GM21576 (cell line): Measurements from ENCODE around the gene LETMD1.
"Not testable (repeated sequence)": the region's sequence is repeated elsewhere in the genome, so short reads cannot be mapped to it uniquely, and the experiment has no call there.

Source experiments
- ATAC-seq: cut with Tn5 transposase; IDR thresholded peaks from one replicate; pipeline ENCODE4 v1.9.1; 2021; ENCODE audit warnings: mild to moderate bottlenecking, moderate library complexity; ENCODE audit not compliant: unreplicated experiment

Gene LETMD1

GRCh38 chr12:51047655-51048540, at the start of gene LETMD1:
Gene LETMD1 (plus strand): TSS chr12:51048327. CDS start chr12:51048357, 30 bp downstream.
- ATAC-seq = peak; percentile 96

- no peak for ATAC-seq
Measured at GRCh38 chr12:50999093-50999492, 49.0 kb upstream of the LETMD1 start.

- ATAC-seq = no peak
Measured at GRCh38 chr12:51000245-51000644, 47.9 kb upstream of the LETMD1 start.

- no peak for ATAC-seq
Measured at GRCh38 chr12:51001799-51002198, 46.3 kb upstream of the LETMD1 start.

DNA sequence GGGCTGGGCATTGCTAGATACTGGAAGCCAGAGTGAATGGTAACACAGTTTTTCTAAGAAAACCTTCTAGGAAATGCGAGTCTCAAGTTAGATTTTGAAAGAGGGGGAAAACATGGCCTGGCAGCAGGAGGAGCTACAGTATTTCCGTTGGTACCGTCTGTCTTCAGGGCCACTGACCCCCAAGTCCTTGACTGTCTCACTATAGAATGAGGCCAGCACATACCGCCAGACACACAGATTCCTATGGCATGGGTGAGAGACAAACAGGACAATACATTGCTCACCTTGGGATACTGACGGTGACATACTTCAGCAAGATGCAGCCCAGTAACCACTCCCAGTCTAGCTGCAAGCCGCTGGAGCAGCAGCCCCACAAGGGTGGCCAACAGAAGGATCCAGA, 43.6 kb upstream of the LETMD1 start:
- ATAC-seq = no peak

DNA sequence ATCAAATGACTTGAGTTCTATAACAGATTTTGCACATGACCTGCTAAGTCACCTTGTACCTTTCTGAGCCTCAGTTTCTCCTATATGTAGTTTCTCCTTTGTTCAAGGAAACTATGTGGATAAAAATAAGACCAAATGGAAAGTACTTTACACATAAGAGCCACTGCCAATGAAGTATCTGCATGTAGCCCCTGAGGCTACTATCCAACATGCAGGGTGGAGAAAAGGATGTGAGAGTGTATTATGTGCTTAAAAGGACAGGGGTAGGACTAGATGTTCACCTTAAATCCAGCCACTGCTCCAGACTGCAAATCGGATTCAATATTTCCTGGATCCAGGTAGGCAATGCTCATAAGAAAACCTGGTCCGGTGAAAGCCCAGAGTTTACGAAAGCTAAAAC, 43.1 kb upstream of the LETMD1 start:
- no peak for ATAC-seq

DNA sequence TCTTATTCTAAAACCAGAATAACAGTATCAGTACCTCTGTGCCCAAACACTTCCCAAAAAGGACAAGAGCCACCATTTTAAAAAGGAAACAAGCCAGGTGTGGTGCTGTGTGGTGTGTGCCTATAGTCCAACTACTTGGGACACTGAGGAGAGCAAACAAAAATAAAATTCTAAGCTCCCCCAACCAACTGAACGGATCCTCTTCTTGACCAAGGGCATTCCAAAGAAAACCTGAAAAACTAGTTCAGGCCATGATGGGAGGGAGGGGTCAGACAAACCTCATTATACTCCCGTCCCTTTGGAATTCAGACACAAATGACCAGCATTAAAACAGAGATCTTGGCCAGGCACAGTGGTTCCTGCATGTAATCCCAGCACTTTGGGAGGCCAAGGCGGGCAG, 42.5 kb upstream of the LETMD1 start:
- ATAC-seq = no peak

- no peak for ATAC-seq
Measured at GRCh38 chr12:51008329-51009055, 39.6 kb upstream of the LETMD1 start.

DNA sequence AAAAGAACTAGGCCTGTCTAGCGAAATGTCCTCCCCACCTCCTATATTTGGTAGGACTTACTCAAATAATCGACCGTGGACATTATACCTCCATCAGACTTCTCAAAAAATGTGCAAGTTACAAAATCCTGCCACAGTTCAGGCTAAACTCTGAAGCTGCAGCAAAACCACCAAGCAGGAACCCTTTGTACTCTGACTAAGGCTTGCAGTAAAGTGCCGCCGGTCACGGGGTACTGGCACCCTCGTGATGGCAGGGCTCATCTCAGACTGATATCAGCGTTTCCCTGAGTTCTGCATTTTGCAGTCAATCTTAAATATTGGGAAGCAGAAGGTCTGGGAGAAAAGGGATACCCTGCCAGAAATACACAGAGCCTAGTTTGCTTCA, 39.1 kb upstream of the LETMD1 start:
- no peak for ATAC-seq

DNA sequence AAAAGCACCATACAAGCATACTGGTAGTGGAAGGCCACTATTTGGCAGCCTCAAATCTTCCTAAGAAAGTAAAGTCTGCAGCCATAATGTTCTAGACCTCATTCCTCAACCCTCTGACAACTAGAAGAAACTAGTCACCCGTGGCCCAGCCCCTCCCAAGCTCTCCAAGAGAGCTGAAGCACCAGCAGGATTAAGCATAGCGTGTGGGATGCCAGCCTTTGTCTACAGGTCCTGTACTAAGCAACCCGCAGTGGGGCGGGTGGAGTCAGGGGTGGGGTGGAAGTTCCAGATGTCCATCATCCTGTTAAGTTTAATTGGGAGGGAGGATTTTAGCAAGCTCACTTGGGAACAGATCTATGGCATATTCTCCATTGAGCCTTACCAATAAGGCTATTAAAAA, 36.2 kb upstream of the LETMD1 start:
- ATAC-seq = no peak

GRCh38 chr12:51012570-51013236, 35.4 kb upstream of the LETMD1 start:
- ATAC-seq = no peak

DNA sequence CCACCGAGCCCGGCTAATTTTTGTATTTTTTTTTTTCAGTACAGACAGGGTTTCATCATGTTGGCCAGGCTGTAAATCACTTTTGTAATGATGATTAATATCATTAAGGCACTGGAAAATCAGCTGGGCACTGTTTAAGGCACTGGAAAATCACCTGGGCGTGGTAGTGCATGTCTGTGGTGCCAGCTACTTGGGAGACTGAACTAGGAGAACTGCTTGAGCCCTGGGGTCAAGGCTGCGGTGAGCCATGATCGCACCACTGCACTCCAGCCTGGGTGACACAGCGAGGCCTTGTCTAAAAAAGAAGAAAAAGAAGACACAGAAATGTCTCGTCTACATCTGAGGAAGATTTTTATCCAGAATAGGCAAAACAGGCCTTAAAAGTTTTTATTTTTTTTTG, 34.7 kb upstream of the LETMD1 start:
- ATAC-seq = no peak

DNA sequence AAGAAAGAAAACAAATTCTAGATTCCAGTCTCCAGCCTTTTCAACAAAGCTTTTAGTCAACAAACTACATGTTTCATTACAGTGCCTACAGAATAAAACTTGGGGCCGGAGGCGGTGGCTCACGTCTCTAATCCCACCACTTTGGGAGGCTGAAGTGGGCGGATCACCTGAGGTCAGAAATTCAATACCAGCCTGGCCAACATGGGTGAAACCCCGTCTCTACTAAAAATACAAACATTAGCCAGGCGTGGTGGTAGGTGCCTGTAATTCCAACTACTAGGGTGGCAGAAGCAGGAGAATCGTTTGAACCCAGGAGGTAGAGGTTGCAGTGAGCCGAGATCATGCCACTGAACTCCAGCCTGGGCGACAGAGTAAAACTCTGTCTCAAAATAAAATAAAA, 33.7 kb upstream of the LETMD1 start:
- not testable (repeated sequence) for ATAC-seq

DNA sequence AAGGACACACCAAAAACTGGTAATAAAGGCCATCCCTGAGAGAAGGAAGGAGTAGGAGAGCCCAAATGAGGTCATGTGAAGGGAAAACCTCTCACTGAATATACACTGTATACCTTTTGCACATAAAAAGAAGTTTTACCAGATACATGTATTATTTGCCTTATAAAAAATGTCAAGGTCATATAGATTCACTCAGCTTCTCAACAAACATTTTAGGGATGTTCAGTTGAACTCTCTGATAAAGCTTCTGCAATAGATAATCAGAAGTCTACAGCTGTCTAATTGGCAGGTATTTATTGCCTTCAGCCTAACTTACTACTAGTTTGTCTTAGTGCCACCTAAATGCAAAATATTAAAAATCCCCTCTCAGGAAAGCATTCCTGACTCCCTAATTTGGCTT, 30.7 kb upstream of the LETMD1 start:
- no peak for ATAC-seq

DNA sequence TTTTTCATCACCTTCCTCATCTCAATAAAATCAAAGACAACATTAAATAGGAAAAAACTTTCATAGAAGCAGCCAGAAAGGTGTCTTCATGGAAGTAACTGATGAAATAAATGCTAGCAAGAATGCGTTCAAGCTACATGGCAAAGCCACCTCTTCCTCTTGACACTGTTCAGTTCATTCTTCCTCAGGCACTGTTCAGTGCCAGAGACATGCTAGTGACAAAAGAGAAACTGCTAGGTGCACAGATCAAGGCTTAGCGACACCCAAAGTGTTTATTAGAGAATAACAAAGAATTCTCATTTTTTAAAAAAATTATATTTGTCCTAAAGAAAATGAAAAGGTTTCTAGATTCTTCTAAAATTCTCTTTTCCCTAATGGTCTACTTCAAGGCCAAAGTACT, 29.2 kb upstream of the LETMD1 start:
- ATAC-seq = no peak

DNA sequence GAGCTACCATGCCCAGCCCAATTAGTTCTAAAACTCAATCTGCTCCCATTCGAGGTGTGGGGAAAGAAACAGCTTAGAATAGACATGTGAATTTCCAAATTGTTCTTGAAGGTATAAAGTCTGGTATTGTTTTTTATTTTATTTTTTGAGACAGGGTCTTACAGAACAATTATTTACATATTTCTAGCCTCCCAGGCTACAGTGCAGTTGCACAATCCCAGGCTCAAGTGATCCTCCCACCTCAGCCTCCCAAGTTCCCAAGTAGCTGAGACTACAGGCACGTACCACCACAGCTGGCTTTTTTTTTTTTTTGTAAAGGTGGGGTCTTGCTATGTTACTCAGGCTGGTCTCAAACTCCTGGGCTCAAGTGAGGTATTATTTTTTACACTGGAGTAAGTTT, 28.2 kb upstream of the LETMD1 start:
- ATAC-seq = no peak

DNA sequence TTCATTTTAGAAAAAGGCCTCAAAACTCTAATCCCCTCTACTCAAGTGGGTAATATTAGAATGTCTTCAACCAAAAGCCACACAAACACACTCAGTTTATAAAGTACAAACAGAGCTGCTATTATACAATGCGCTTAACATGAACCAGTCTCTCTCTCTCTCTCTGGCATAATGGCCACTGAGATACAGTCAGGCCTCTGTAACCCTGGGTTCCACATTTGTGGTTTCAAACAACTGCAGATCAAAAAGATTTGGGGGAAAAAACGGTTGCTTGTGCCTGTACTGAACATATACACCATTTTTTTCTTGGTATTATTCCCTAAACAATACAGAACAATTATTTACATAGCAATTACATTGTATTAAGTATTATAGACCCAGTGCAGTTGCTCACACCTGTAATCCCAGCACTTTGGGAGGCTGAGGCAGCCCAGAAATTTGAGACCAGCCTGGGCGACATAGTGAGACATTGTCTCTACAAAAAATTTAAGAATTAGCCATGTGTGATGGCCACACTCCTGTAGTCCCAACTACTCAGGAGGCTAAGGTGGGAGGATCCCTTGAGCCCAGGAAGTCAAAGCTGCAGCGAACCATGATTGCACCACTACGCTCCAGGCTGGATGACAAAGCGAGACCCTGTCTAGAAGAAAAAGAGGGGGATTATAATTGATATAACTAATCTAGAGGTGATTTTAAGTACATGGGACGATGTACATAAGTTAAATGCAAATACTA, 27.5 kb upstream of the LETMD1 start:
- ATAC-seq = no peak

DNA sequence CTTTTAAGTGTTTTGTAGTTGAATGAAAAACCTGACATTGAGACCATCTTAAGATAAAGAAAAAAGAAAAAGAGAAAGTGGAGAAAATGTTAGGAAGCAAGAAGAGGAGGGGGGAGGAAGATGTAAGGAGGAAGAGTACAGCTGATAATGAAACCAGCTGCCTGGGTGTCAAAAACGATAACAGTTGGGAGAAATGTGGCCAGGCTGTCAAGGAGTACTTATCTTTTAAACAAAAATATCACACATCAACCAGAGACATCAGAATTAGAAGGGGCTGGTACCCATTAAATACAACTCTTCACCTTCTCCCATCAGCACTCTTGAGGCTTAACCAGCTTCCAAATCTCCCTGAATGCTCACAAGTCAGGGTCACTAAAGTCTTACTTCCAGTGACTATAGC, 26.4 kb upstream of the LETMD1 start:
- ATAC-seq = no peak

GRCh38 chr12:51023625-51024382, 24.3 kb upstream of the LETMD1 start:
- no peak for ATAC-seq

- ATAC-seq = no peak
Measured at GRCh38 chr12:51025338-51025835, 22.7 kb upstream of the LETMD1 start.
